HUES64 (cell line): ENCODE results near the gene DSG4.

Experiments
- H3K27ac ChIP-seq: 2 replicates; pipeline ENCODE4 v1.7.0; 2013; ENCODE audit warnings: low read depth, low read length, inconsistent platforms
- H3K27me3 ChIP-seq: 2 replicates; pipeline ENCODE4 v1.6.1; 2013; ENCODE audit warnings: mild to moderate bottlenecking, low read length; ENCODE audit not compliant: insufficient read depth
- H3K36me3 ChIP-seq: 2 replicates; pipeline ENCODE4 v1.6.1; 2013; ENCODE audit warnings: mild to moderate bottlenecking, low read length; ENCODE audit not compliant: insufficient read depth
- H3K4me1 ChIP-seq: 2 replicates; pipeline ENCODE4 v1.6.1; 2013; ENCODE audit warnings: mild to moderate bottlenecking, low read length, moderate library complexity; ENCODE audit not compliant: insufficient read depth
- H3K4me3 ChIP-seq: 2 replicates; pipeline ENCODE4 v1.5.1; 2013; ENCODE audit warnings: mild to moderate bottlenecking, low read length, moderate library complexity
- H3K9ac ChIP-seq: 2 replicates; pipeline ENCODE4 v1.6.1; 2013; ENCODE audit warnings: mild to moderate bottlenecking, low read depth, low read length
- H3K9me3 ChIP-seq: 2 replicates; pipeline ENCODE4 v1.6.1; 2013; ENCODE audit warnings: low read depth, low read length; ENCODE audit not compliant: insufficient read depth
- WGBS: fragments of 150-250, 120-280 bp; methylation state at CpG from one replicate; pipeline ENCODE4 v1.1.7; 2013; ENCODE audit warnings: missing lambda C conversion rate; 5-methylcytosine and 5-hydroxymethylcytosine counted together

Gene DSG4

DNA sequence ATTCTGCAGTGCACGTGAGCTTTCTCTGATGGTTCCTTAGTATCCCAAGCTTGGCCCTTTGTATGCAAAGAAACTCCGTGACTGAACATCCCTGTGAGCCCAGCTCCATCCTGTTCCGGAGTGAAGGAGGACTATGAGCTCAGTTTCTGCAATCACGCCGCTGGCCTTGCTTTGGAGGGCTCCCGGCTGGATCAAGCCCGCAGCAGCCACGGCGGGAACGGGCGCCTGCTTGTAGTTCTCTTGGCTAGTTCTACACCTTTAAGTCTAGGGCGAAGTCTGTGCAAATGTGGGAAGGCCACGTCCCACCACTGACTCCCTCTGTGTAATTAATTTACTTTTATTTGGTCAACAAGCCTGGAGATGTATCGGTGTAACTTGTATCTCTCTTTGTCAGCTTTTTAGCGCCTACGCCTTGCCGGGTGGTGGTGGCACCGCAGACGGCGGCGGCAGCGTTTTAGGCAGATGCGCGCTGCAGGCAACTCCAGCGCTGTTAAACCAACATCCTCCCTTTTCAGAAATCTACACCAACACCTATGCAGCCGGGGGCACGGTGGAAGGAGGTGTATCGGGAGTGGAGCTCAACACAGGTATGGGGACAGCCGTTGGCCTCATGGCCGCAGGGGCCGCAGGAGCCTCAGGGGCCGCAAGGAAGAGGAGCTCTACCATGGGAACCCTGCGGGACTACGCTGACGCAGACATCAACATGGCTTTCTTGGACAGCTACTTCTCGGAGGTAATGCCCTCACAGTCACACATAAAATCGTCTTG lies 34.3 kb downstream of the DSG4 start:
- no peaks in the 10 kb centered on the region for H3K4me1 ChIP-seq
- no peaks in the 10 kb centered on the region for H3K36me3 ChIP-seq
- no peak overlapping the region for H3K9ac ChIP-seq
- no peaks in the 10 kb centered on the region for H3K9me3 ChIP-seq
- WGBS: 94% methylated on average over 35 of the region's 37 CpGs
- H3K4me3 ChIP-seq: no peak overlapping the region
- no peaks in the 10 kb centered on the region for H3K27me3 ChIP-seq
- no peak overlapping the region for H3K27ac ChIP-seq

GRCh38 chr18:31413137-31413536 lies 36.6 kb downstream of the DSG4 start:
- Histone ChIP-seq H3K27ac (no peak overlapping the region), H3K4me3 (no peak overlapping the region), H3K9me3 (no peaks in the 10 kb centered on the region), H3K4me1 (no peaks in the 10 kb centered on the region), H3K36me3 (no peaks in the 10 kb centered on the region), H3K27me3 (no peaks in the 10 kb centered on the region), H3K9ac (no peak overlapping the region)
- 94% methylated on average over 6 of the region's 6 CpGs for WGBS

- H3K9me3 ChIP-seq: no peaks in the 10 kb centered on the region
- H3K27me3 ChIP-seq: no peaks in the 10 kb centered on the region
- H3K4me1 ChIP-seq: no peaks in the 10 kb centered on the region
- H3K27ac ChIP-seq: no peak overlapping the region
- no peak overlapping the region for H3K4me3 ChIP-seq
- no peak overlapping the region for H3K9ac ChIP-seq
- no peaks in the 10 kb centered on the region for H3K36me3 ChIP-seq
Measured at GRCh38 chr18:31417850-31418249, 41.3 kb downstream of the DSG4 start.

DNA sequence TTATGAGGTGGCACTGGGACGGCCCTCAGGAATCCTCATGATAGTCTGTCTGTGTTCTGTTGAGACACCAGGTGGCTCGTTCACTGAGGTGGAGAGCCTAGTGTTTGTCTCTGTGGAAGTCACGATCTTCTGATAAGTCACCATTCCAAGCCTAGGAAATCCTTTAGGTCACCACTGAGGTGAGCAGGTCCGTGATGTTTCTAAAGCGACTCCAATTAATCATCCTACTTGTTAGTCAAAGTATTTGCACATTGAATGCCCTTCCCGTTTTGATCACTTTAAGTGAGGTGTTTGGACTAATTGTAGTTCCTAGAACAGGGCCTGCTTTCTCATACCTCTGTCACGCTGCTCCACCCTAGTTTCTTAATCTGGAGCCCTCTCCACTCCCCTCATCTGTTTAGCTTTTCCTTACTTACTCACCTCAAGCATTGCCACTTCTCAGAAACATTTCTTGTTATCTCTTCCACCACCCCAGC lies 42.9 kb downstream of the DSG4 start:
- Histone ChIP-seq H3K27ac (no peak overlapping the region), H3K27me3 (no peaks in the 10 kb centered on the region), H3K36me3 (no peaks in the 10 kb centered on the region), H3K9ac (no peak overlapping the region), H3K4me3 (no peak overlapping the region), H3K4me1 (0 out of 2 replicates have a peak, but pooled peaks cover under 1% of the 10 kb centered on the region), H3K9me3 (no peaks in the 10 kb centered on the region)
- WGBS: 94% methylated on average over 7 of the region's 7 CpGs

GRCh38 chr18:31420032-31420431 lies 43.5 kb downstream of the DSG4 start:
- H3K9me3 ChIP-seq: no peaks in the 10 kb centered on the region
- H3K36me3 ChIP-seq: no peaks in the 10 kb centered on the region
- H3K27me3 ChIP-seq: no peaks in the 10 kb centered on the region
- H3K27ac ChIP-seq: no peak overlapping the region
- no peak overlapping the region for H3K4me3 ChIP-seq
- H3K4me1 ChIP-seq: 0 out of 2 replicates have a peak, but pooled peaks cover 3% of the 10 kb centered on the region
- H3K9ac ChIP-seq: no peak overlapping the region
- 95% methylated on average over 6 of the region's 6 CpGs for WGBS

GRCh38 chr18:31420524-31420923 lies 43.9 kb downstream of the DSG4 start:
- no peaks in the 10 kb centered on the region for H3K27me3 ChIP-seq
- no peaks in the 10 kb centered on the region for H3K36me3 ChIP-seq
- no peak overlapping the region for H3K9ac ChIP-seq
- no peak overlapping the region for H3K27ac ChIP-seq
- 86% methylated on average over 2 of the region's 2 CpGs for WGBS
- H3K4me3 ChIP-seq: no peak overlapping the region
- H3K4me1 ChIP-seq: 0 out of 2 replicates have a peak, but pooled peaks cover 3% of the 10 kb centered on the region
- no peaks in the 10 kb centered on the region for H3K9me3 ChIP-seq

GRCh38 chr18:31424383-31424988 lies 47.9 kb downstream of the DSG4 start:
- Histone ChIP-seq H3K9ac (no peak overlapping the region), H3K9me3 (no peaks in the 10 kb centered on the region), H3K4me3 (no peak overlapping the region), H3K4me1 (0 out of 2 replicates have a peak, but pooled peaks cover 3% of the 10 kb centered on the region), H3K27me3 (no peaks in the 10 kb centered on the region), H3K27ac (no peak overlapping the region), H3K36me3 (no peaks in the 10 kb centered on the region)
- 22% methylated on average over 7 of the region's 7 CpGs for WGBS

DNA sequence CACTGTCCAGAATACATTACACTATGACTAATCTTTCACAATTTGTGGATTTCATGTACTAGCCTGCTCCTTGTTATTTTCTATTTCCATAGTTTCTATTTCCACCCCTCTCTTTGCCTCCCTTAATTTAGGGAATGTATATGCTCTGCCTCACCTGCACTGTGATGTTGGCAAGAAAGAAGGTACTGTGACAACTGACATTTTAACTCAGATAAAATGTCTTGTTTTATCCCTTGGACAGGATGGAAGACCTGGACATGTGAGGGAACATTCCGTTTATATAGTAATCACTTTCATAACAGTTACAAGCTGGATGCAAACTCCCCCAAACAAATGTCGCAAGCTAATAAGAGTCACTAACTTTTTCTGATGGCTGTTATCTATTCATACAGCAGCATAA lies 49.4 kb downstream of the DSG4 start:
- Histone ChIP-seq H3K36me3 (no peaks in the 10 kb centered on the region), H3K4me3 (no peak overlapping the region), H3K27me3 (no peaks in the 10 kb centered on the region), H3K27ac (no peak overlapping the region), H3K9ac (no peak overlapping the region), H3K4me1 (0 out of 2 replicates have a peak, but pooled peaks cover 3% of the 10 kb centered on the region), H3K9me3 (no peaks in the 10 kb centered on the region)
- 95% methylated on average over 2 of the region's 2 CpGs for whole genome bisulfite sequencing

DNA sequence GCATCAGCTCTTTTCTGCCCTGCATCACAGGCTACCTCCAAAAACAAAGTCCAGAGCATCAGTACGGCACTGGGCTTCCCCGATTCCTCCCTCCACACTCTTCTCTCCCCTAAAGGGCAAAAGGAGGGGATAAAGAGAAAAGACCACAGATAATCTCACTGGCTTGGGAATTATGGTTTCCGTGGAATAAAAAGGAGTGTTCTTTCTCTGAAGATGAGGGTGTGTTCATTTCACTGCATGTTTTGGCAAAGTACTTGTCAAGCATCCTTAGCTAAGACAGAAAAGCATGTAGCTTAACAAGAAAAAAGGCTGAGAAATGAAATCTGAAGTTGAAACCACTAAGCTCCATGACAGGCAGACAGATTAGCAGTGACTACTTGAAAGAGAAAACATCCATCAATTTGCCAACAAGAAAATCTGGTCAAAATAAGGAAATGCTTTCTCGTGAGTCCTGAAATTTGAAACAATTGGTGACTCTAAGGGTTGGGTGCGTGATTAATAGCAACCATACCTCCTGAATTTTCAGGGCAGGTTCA lies 50.4 kb downstream of the DSG4 start:
- 88% methylated on average over 5 of the region's 5 CpGs for WGBS
- no peaks in the 10 kb centered on the region for H3K36me3 ChIP-seq
- H3K27ac ChIP-seq: no peak overlapping the region
- H3K27me3 ChIP-seq: no peaks in the 10 kb centered on the region
- H3K9ac ChIP-seq: no peak overlapping the region
- no peaks in the 10 kb centered on the region for H3K9me3 ChIP-seq
- 0 out of 2 replicates have a peak, but pooled peaks cover 3% of the 10 kb centered on the region for H3K4me1 ChIP-seq
- H3K4me3 ChIP-seq: no peak overlapping the region

DNA sequence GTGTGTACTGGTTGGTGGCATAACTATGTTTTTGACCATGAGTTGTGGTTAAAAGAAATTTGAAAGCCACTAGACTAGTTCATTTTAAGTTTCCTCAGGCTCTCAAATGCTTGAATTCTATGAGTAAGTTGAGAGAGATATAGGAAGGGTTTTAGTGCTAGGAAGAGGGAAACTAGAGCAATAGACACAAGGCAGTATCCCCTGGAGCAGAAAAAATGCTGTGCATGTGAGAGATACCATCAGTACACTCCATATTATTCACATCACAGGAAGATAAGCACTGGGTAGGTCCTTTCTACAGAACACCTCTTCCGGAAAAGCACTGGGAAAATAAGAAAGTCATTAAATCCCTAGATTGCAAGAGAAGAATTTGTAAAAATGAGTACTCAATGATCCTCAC lies 51.6 kb downstream of the DSG4 start:
- Histone ChIP-seq H3K4me1 (0 out of 2 replicates have a peak, but pooled peaks cover 3% of the 10 kb centered on the region), H3K27me3 (no peaks in the 10 kb centered on the region), H3K27ac (no peak overlapping the region), H3K36me3 (no peaks in the 10 kb centered on the region), H3K9ac (no peak overlapping the region), H3K4me3 (no peak overlapping the region), H3K9me3 (peaks cover 5% of the 10 kb centered on the region; the same call in 1 of the 2 replicates)
- WGBS: 100% methylated on average over 1 of the region's 1 CpG

DNA sequence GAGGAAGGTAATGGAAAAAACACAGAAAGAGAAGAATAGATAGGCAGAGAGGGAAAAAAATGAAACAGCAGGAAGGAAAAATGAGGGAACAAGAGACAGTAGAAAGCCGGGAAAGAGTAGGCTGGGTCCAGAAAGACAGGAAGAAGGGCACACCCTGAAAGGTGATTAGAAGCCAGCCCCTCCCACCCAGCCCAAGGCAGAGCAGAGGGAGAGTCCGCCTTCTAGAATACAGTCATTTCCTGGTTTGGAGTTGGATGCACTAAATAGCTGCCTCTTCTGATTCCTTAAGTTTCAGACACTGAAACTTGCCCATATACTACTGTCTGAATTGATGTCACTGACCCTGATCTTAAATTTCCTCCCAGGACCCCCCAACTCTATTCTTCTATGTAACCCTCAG lies 53.0 kb downstream of the DSG4 start:
- 50% methylated on average over 2 of the region's 2 CpGs for WGBS
- no peak overlapping the region for H3K27ac ChIP-seq
- H3K4me1 ChIP-seq: 0 out of 2 replicates have a peak, but pooled peaks cover 2% of the 10 kb centered on the region
- no peak overlapping the region for H3K9ac ChIP-seq
- no peaks in the 10 kb centered on the region for H3K27me3 ChIP-seq
- H3K9me3 ChIP-seq: peaks cover 5% of the 10 kb centered on the region; the same call in 1 of the 2 replicates
- no peaks in the 10 kb centered on the region for H3K36me3 ChIP-seq
- H3K4me3 ChIP-seq: no peak overlapping the region
